Natural killer cell treated with Interleukin-12 subunit alpha and Interleukin-12 subunit beta and Interleukin-15 and Interleukin-18, amount 100 ng/mL, for 72 hours (primary cell): ENCODE data around the gene PTPRE. TPM values are rescaled to one million over a fixed set of nuclear protein-coding genes. Genes with fewer than 3 reads are reported as not detected.

Source experiments
- ATAC-seq, 2 donors: fragments of 150-1000 bp; cut with Tn5 transposase in 1 of 2; sonication (Bioruptor Pico), chemical (Tn5 transposase) in 1 of 2; 2 replicates each; pipeline ENCODE4 v1.10.0; 2021
- DNase-seq: peaks from one replicate; pipeline ENCODE4 v3.0.0; 2022; ENCODE audit warnings: low spot score
- H3K27ac Mint-ChIP-seq, 2 donors: 1 replicate in 1 of 2; 2 replicates in 1 of 2; pipeline ENCODE4 v1.8.0; 2022; ENCODE audit warnings: mixed read lengths in 2 of 2, mild to moderate bottlenecking in 1 of 2, moderate library complexity in 1 of 2
- H3K27me3 Mint-ChIP-seq, 2 donors: 1 replicate in 1 of 2; 2 replicates in 1 of 2; pipeline ENCODE4 v1.8.0; 2022; ENCODE audit warnings: mixed read lengths in 2 of 2
- H3K36me3 Mint-ChIP-seq: one replicate; pipeline ENCODE4 v1.8.0; 2022; ENCODE audit warnings: mixed read lengths
- H3K4me1 Mint-ChIP-seq, 2 donors: 1 replicate in 1 of 2; 2 replicates in 1 of 2; pipeline ENCODE4 v1.8.0; 2022; ENCODE audit warnings: low read depth in 2 of 2, mixed read lengths in 2 of 2, mild to moderate bottlenecking in 1 of 2
- H3K4me3 Mint-ChIP-seq: one replicate; pipeline ENCODE4 v1.8.0; 2022; ENCODE audit warnings: mixed read lengths
- H3K9me3 Mint-ChIP-seq: 2 replicates; pipeline ENCODE4 v1.8.0; 2022; ENCODE audit warnings: mixed read lengths
- total RNA-seq, 2 donors: library from RNA; stranded (reverse); gene quantifications; one replicate each; pipeline ENCODE4 v1.2.3, GENCODE V29; 2022

Gene PTPRE
- total RNA-seq, 2 donors from 2014 or later, result 65.1 to 147 TPM

GRCh38 chr10:127996586-127996985, 89.7 kb downstream of the PTPRE start:
- Mint-ChIP-seq H3K9me3 (no peaks in the 10 kb centered on the region), H3K27ac (peak overlapping the region in 1 of 2 donors; percentile 25), H3K27me3 (peaks cover 14 to 32% of the 10 kb centered on the region in 2 donors), H3K4me3 (no peak overlapping the region), H3K4me1 (peaks cover 19 to 25% of the 10 kb centered on the region in 2 donors), H3K36me3 (no peaks in the 10 kb centered on the region)
- DNase-seq (no peak), ATAC-seq (no peak)

- H3K36me3 Mint-ChIP-seq, result no peaks in the 10 kb centered on the region
- H3K27me3 Mint-ChIP-seq, result peaks cover 19 to 36% of the 10 kb centered on the region in 2 donors
- no peaks in the 10 kb centered on the region for H3K9me3 Mint-ChIP-seq
- no peak for DNase-seq
- H3K4me3 Mint-ChIP-seq, result no peak overlapping the region
- peak overlapping the region in 1 of 2 donors; percentile 16 for H3K27ac Mint-ChIP-seq
- H3K4me1 Mint-ChIP-seq, result peaks cover 18 to 19% of the 10 kb centered on the region in 2 donors
- no peak for ATAC-seq
These were observed 90.4 kb downstream of the PTPRE start for GRCh38 chr10:127997271-127997670.

GRCh38 chr10:127997937-127998336, 91.0 kb downstream of the PTPRE start:
- Mint-ChIP-seq H3K36me3 (no peaks in the 10 kb centered on the region), H3K9me3 (no peaks in the 10 kb centered on the region), H3K4me3 (no peak overlapping the region), H3K27ac (peak overlapping the region in 1 of 2 donors; percentile 16), H3K4me1 (peaks cover 15 to 20% of the 10 kb centered on the region in 2 donors), H3K27me3 (peaks cover 20 to 37% of the 10 kb centered on the region in 2 donors)
- no peak for DNase-seq
- ATAC-seq, result no peak

GRCh38 chr10:127998501-127999144, 91.7 kb downstream of the PTPRE start:
- ATAC-seq (no peak), DNase-seq (no peak)
- Mint-ChIP-seq H3K9me3 (no peaks in the 10 kb centered on the region), H3K36me3 (no peaks in the 10 kb centered on the region), H3K4me3 (no peak overlapping the region), H3K27ac (no peak overlapping the region), H3K27me3 (peaks cover 20 to 37% of the 10 kb centered on the region in 2 donors), H3K4me1 (peaks cover 8 to 13% of the 10 kb centered on the region in 2 donors)

GRCh38 chr10:127999297-128000129, 92.6 kb downstream of the PTPRE start:
- ATAC-seq (no peak), DNase-seq (no peak)
- Mint-ChIP-seq H3K4me1 (peaks cover 4 to 12% of the 10 kb centered on the region in 2 donors), H3K9me3 (no peaks in the 10 kb centered on the region), H3K27ac (no peak overlapping the region), H3K4me3 (no peak overlapping the region), H3K36me3 (no peaks in the 10 kb centered on the region), H3K27me3 (peaks cover 20 to 37% of the 10 kb centered on the region in 2 donors)

- Mint-ChIP-seq H3K27me3 (peaks cover 20 to 43% of the 10 kb centered on the region in 2 donors), H3K27ac (peak overlapping the region in 1 of 2 donors; percentile 15), H3K36me3 (no peaks in the 10 kb centered on the region), H3K4me1 (peaks cover 4 to 18% of the 10 kb centered on the region in 2 donors), H3K4me3 (no peak overlapping the region), H3K9me3 (no peaks in the 10 kb centered on the region)
- no peak for DNase-seq
- ATAC-seq, result no peak
These were observed 93.8 kb downstream of the PTPRE start for GRCh38 chr10:128000471-128001362.

- no peaks in the 10 kb centered on the region for H3K36me3 Mint-ChIP-seq
- peaks cover 4 to 17% of the 10 kb centered on the region in 2 donors for H3K4me1 Mint-ChIP-seq
- H3K27me3 Mint-ChIP-seq, result peaks cover 20 to 43% of the 10 kb centered on the region in 2 donors
- H3K4me3 Mint-ChIP-seq, result no peak overlapping the region
- no peak overlapping the region for H3K27ac Mint-ChIP-seq
- ATAC-seq, result peak in 1 of 2 donors; percentile 14
- no peaks in the 10 kb centered on the region for H3K9me3 Mint-ChIP-seq
- DNase-seq, result no peak
These were observed 94.5 kb downstream of the PTPRE start for GRCh38 chr10:128001363-128001745.

- ATAC-seq (peak in 1 of 2 donors; percentile 10), DNase-seq (no peak)
- Mint-ChIP-seq H3K4me3 (no peak overlapping the region), H3K36me3 (no peaks in the 10 kb centered on the region), H3K9me3 (no peaks in the 10 kb centered on the region), H3K4me1 (peaks cover 4 to 13% of the 10 kb centered on the region in 2 donors), H3K27ac (peak overlapping the region in 1 of 2 donors; percentile 27), H3K27me3 (peaks cover 20 to 43% of the 10 kb centered on the region in 2 donors)
These were observed 94.9 kb downstream of the PTPRE start for GRCh38 chr10:128001849-128002248.

- ATAC-seq (no peak), DNase-seq (no peak)
- Mint-ChIP-seq H3K9me3 (no peaks in the 10 kb centered on the region), H3K36me3 (no peaks in the 10 kb centered on the region), H3K27me3 (peaks cover 18 to 33% of the 10 kb centered on the region in 2 donors), H3K27ac (no peak overlapping the region), H3K4me1 (peaks cover 0 to 13% of the 10 kb centered on the region in 2 donors), H3K4me3 (no peak overlapping the region)
These were observed 96.6 kb downstream of the PTPRE start for GRCh38 chr10:128003521-128003920.

- H3K9me3 Mint-ChIP-seq, result no peaks in the 10 kb centered on the region
- H3K27me3 Mint-ChIP-seq, result peaks cover 6 to 13% of the 10 kb centered on the region in 2 donors
- no peaks in the 10 kb centered on the region for H3K36me3 Mint-ChIP-seq
- ATAC-seq, result no peak
- peak overlapping the region in 1 of 2 donors; percentile 30 for H3K27ac Mint-ChIP-seq
- H3K4me1 Mint-ChIP-seq, result peaks cover 0 to 13% of the 10 kb centered on the region in 2 donors
- H3K4me3 Mint-ChIP-seq, result no peak overlapping the region
- DNase-seq, result no peak
These were observed 99.0 kb downstream of the PTPRE start for GRCh38 chr10:128005858-128006257.

GRCh38 chr10:128007056-128007455, 100.2 kb downstream of the PTPRE start:
- Mint-ChIP-seq H3K27ac (peak overlapping the region in 1 of 2 donors; percentile 30), H3K9me3 (no peaks in the 10 kb centered on the region), H3K27me3 (peaks cover 4 to 9% of the 10 kb centered on the region in 2 donors), H3K4me3 (no peak overlapping the region), H3K36me3 (no peaks in the 10 kb centered on the region), H3K4me1 (peaks cover 9 to 18% of the 10 kb centered on the region in 2 donors)
- no peak for DNase-seq
- no peak for ATAC-seq

GRCh38 chr10:128007971-128008370, 101.1 kb downstream of the PTPRE start:
- H3K27ac Mint-ChIP-seq, result no peak overlapping the region
- ATAC-seq (no peak), DNase-seq (no peak)
- H3K36me3 Mint-ChIP-seq, result no peaks in the 10 kb centered on the region
- peaks cover 9 to 14% of the 10 kb centered on the region in 2 donors for H3K4me1 Mint-ChIP-seq
- H3K27me3 Mint-ChIP-seq, result peaks cover 0 to 7% of the 10 kb centered on the region in 2 donors
- H3K4me3 Mint-ChIP-seq, result no peak overlapping the region
- no peaks in the 10 kb centered on the region for H3K9me3 Mint-ChIP-seq

- ATAC-seq (no peak), DNase-seq (no peak)
- no peaks in the 10 kb centered on the region for H3K9me3 Mint-ChIP-seq
- H3K4me1 Mint-ChIP-seq, result peaks cover 9 to 14% of the 10 kb centered on the region in 2 donors
- no peak overlapping the region for H3K4me3 Mint-ChIP-seq
- no peaks in the 10 kb centered on the region for H3K36me3 Mint-ChIP-seq
- H3K27me3 Mint-ChIP-seq, result peaks cover 0 to 7% of the 10 kb centered on the region in 2 donors
- peak overlapping the region in 1 of 2 donors; percentile 22 for H3K27ac Mint-ChIP-seq
These were observed 101.8 kb downstream of the PTPRE start for GRCh38 chr10:128008521-128009250.
